ENCODE measurements around the gene SYTL4. TPM values are rescaled to one million over a fixed set of nuclear protein-coding genes. Genes with fewer than 3 reads are reported as not detected.

The SYTL4 gene
- total RNA-seq, 1 experiment from 2014 or later: 4.1 TPM

DNA sequence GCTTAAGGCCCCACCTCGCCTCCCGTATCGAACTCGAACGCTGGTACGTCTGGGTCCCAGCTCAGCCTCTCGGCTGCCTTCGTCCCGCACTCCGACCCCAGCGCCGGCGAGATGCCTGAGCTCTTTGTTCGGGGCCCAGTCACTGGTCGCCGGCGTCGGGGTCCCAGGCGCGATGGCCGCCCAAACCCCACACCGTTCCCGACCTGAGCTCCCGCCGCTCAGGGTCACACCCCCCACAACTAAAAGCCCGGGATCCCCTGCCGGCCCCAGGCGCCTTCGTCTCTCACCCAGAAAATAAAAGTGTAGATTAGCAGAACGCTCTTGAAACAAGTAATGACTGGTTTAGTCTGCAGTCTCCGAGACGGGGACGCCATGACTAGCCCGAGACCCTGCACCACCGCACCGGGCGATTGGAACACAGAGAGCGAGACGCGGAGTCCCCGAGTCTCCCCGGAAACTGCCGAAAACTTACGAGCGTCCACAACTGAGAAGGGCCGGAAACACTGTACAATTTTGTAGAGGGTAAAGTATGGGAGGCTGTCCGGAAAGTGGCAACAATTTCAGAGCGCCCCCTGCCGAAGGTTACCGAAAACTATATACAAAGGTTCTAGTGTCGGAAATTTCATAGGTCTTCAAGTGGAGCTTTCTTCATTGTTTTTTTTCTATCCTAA is 95.5 kb downstream of the SYTL4 start, which contains the start of gene TSPAN6:
Gene TSPAN6 (minus strand): TSS at position 486 of the 671 bp plus-strand sequence. CDS start 112 bp downstream, at position 374.
- H3K36me3 ChIP-seq (ENCODE audit: control insufficient read depth, insufficient read depth, low read length): no peaks in the 10 kb centered on the region
- peaks cover 19% of the 10 kb centered on the region for H3K4me1 Mint-ChIP-seq (ENCODE audit: low read depth, unreplicated experiment)
- peaks cover 5% of the 10 kb centered on the region for H3K4me1 ChIP-seq
- H3K4me3 Mint-ChIP-seq (ENCODE audit: unreplicated experiment): peak within 1 kb of the TSS; percentile 78
- ChIA-PET CTCF (interaction anchor here (0.6 to 2.4 kb wide), 9 partner anchors 13 to 189 kb away, joined by 3 to 14 read pairs (median 5); no protein-coding TSS in a partner anchor), POLR2A (interaction anchor here (0.7 to 2.1 kb wide), 4 partner anchors 8 to 21 kb away, joined by 3 to 13 read pairs (median 8); no protein-coding TSS in a partner anchor)
- peaks cover 21% of the 10 kb centered on the region for H3K36me3 Mint-ChIP-seq (ENCODE audit: insufficient read depth, unreplicated experiment)
- TSS peak; percentile 53 for BruUV-seq (replicated peaks)
- intact Hi-C loops (cut with micrococcal nuclease; ENCODE audit: unreplicated experiment): loop anchor here (1.0 kb wide), 3 partner anchors 13 to 21 kb away; no protein-coding TSS in a partner anchor
- peak in 1 of 2 experiments; percentile 53 for TF ChIP-seq CTCF (IDR thresholded peaks at IDR 0.05; ENCODE audit: insufficient read depth in 1 of 2, low read depth in 1 of 2, low read length in 1 of 2, severe bottlenecking in 1 of 2, unreplicated experiment in 1 of 2)
- H3K27ac Mint-ChIP-seq (ENCODE audit: unreplicated experiment): peak within 1 kb of the TSS; percentile 93
- no peaks in the 10 kb centered on the region for H3K27me3 Mint-ChIP-seq (ENCODE audit: insufficient read depth, unreplicated experiment)
- H3K9me3 Mint-ChIP-seq (ENCODE audit: unreplicated experiment): no peaks in the 10 kb centered on the region
- peak within 1 kb of the TSS; percentile 81 for H3K4me3 ChIP-seq (ENCODE audit: low read depth, low read length)
- H3K9me3 ChIP-seq: no peaks in the 10 kb centered on the region
- H3K27me3 ChIP-seq (replicated peaks; ENCODE audit: control insufficient read depth, insufficient read depth, low read length): no peaks in the 10 kb centered on the region
- peak; percentile 89 for DNase-seq

GRCh38 chrX:100635989-100636320 is 96.0 kb downstream of the SYTL4 start:
- no TSS peak for BruUV-seq (replicated peaks)
- intact Hi-C loops (cut with micrococcal nuclease; ENCODE audit: unreplicated experiment): loop anchor here (1.0 kb wide), 3 partner anchors 13 to 21 kb away; no protein-coding TSS in a partner anchor
- Mint-ChIP-seq H3K4me1 (ENCODE audit: low read depth, unreplicated experiment) (peaks cover 16% of the 10 kb centered on the region), H3K9me3 (ENCODE audit: unreplicated experiment) (no peaks in the 10 kb centered on the region), H3K4me3 (ENCODE audit: unreplicated experiment) (peak overlapping the region; percentile 78), H3K36me3 (ENCODE audit: insufficient read depth, unreplicated experiment) (peaks cover 21% of the 10 kb centered on the region), H3K27ac (ENCODE audit: unreplicated experiment) (peak overlapping the region; percentile 93), H3K27me3 (ENCODE audit: insufficient read depth, unreplicated experiment) (no peaks in the 10 kb centered on the region)
- ChIA-PET POLR2A (interaction anchor here (0.7 to 2.1 kb wide), 3 partner anchors 9 to 21 kb away, joined by 3 to 13 read pairs (median 12); no protein-coding TSS in a partner anchor), CTCF (interaction anchor here (0.7 to 2.4 kb wide), 3 partner anchors 13 to 189 kb away, joined by 3 to 14 read pairs (median 9); no protein-coding TSS in a partner anchor)
- H3K27me3 ChIP-seq (replicated peaks; ENCODE audit: control insufficient read depth, insufficient read depth, low read length): no peaks in the 10 kb centered on the region
- peaks cover 5% of the 10 kb centered on the region for H3K4me1 ChIP-seq
- no peaks in the 10 kb centered on the region for H3K36me3 ChIP-seq (ENCODE audit: control insufficient read depth, insufficient read depth, low read length)
- H3K9me3 ChIP-seq: no peaks in the 10 kb centered on the region
- TF ChIP-seq CTCF (IDR thresholded peaks at IDR 0.05; ENCODE audit: insufficient read depth in 1 of 2, low read depth in 1 of 2, low read length in 1 of 2, severe bottlenecking in 1 of 2, unreplicated experiment in 1 of 2): no peak
- DNase-seq: no peak
- H3K4me3 ChIP-seq (ENCODE audit: low read depth, low read length): peak overlapping the region; percentile 81

DNA sequence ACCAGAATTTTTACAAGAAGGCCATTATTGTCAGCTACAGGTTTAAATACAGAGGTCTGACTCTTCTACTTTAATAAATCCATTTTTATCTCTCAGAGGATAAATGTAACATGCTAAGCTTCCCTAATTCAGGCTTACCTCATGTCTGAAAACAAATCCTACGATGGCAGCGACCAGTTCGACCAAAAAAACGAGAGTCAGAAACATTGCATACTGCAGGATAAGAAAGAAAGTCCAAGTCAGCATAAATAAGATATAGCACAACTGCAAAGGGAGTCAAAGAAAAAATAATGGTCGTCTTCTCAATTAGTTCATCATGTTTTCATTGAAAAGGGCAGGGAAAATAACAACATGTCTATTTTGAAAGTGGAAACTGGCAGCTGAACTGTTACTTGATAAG is 96.9 kb downstream of the SYTL4 start:
- ChIA-PET POLR2A (no interaction called here), CTCF (no interaction called here)
- intact Hi-C loops (cut with micrococcal nuclease; ENCODE audit: unreplicated experiment): no loop called here
- Mint-ChIP-seq H3K36me3 (ENCODE audit: insufficient read depth, unreplicated experiment) (peaks cover 30% of the 10 kb centered on the region), H3K27me3 (ENCODE audit: insufficient read depth, unreplicated experiment) (no peaks in the 10 kb centered on the region), H3K4me1 (ENCODE audit: low read depth, unreplicated experiment) (peaks cover 16% of the 10 kb centered on the region), H3K4me3 (ENCODE audit: unreplicated experiment) (peak overlapping the region; percentile 78), H3K9me3 (ENCODE audit: unreplicated experiment) (no peaks in the 10 kb centered on the region), H3K27ac (ENCODE audit: unreplicated experiment) (peak overlapping the region; percentile 93)
- no peaks in the 10 kb centered on the region for H3K36me3 ChIP-seq (ENCODE audit: control insufficient read depth, insufficient read depth, low read length)
- H3K9me3 ChIP-seq: no peaks in the 10 kb centered on the region
- peaks cover 5% of the 10 kb centered on the region for H3K4me1 ChIP-seq
- TF ChIP-seq CTCF (IDR thresholded peaks at IDR 0.05; ENCODE audit: insufficient read depth in 1 of 2, low read depth in 1 of 2, low read length in 1 of 2, severe bottlenecking in 1 of 2, unreplicated experiment in 1 of 2): no peak
- H3K27me3 ChIP-seq (replicated peaks; ENCODE audit: control insufficient read depth, insufficient read depth, low read length): no peaks in the 10 kb centered on the region
- no peak for DNase-seq
- no TSS peak for BruUV-seq (replicated peaks)
- peak overlapping the region; percentile 81; the same call in 1 of the 2 replicates for H3K4me3 ChIP-seq (ENCODE audit: low read depth, low read length)

Data from Caco-2 (cell line).